ENCODE data around the gene CTAG1B.

DNA sequence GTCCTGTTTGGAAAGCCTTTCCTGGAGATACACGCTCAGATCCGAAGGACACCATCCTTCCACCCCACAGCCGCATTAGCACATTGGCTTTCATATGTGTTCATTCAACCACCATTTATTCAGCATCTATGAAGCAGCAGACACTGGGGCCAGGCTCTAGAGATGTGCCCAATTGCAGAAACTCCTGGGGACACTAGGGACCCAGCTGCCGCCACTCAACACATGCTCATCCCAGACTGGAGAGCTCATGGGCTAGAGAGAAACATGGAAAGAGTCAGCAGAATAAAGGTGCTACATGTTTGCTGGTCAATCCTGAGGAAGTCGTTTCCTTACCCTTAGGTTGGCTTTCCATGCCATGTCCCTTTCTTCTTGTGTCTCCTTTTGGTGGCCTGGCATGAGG is 26.6 kb downstream of the CTAG1B start:
- TF ChIP-seq, protein P1, sequence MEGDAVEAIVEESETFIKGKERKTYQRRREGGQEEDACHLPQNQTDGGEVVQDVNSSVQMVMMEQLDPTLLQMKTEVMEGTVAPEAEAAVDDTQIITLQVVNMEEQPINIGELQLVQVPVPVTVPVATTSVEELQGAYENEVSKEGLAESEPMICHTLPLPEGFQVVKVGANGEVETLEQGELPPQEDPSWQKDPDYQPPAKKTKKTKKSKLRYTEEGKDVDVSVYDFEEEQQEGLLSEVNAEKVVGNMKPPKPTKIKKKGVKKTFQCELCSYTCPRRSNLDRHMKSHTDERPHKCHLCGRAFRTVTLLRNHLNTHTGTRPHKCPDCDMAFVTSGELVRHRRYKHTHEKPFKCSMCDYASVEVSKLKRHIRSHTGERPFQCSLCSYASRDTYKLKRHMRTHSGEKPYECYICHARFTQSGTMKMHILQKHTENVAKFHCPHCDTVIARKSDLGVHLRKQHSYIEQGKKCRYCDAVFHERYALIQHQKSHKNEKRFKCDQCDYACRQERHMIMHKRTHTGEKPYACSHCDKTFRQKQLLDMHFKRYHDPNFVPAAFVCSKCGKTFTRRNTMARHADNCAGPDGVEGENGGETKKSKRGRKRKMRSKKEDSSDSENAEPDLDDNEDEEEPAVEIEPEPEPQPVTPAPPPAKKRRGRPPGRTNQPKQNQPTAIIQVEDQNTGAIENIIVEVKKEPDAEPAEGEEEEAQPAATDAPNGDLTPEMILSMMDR (IDR thresholded peaks at IDR 0.05; ENCODE audit: insufficient read depth, low read depth, low read length): no peak
- TF ChIP-seq EZH2 (IDR thresholded peaks at IDR 0.05; ENCODE audit: insufficient read depth, low read length): no peak

All from astrocyte (in vitro differentiated cells and primary cell).